Mammary microvascular endothelial cell (primary cell): ENCODE measurements around the gene DNAJC28. TPM values are rescaled to one million over a fixed set of nuclear protein-coding genes. Genes with fewer than 3 reads are reported as not detected.

Source experiments
- total RNA-seq: library from RNA; depleted of rRNA; stranded (reverse); fragments of >200 nt; gene quantifications from 2 replicates; pipeline ENCODE4 v1.2.3, GENCODE V29; 2015

The DNAJC28 gene, protein sequence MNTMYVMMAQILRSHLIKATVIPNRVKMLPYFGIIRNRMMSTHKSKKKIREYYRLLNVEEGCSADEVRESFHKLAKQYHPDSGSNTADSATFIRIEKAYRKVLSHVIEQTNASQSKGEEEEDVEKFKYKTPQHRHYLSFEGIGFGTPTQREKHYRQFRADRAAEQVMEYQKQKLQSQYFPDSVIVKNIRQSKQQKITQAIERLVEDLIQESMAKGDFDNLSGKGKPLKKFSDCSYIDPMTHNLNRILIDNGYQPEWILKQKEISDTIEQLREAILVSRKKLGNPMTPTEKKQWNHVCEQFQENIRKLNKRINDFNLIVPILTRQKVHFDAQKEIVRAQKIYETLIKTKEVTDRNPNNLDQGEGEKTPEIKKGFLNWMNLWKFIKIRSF
- total RNA-seq = 0.64 and 2.8 TPM in 2 replicates

DNA sequence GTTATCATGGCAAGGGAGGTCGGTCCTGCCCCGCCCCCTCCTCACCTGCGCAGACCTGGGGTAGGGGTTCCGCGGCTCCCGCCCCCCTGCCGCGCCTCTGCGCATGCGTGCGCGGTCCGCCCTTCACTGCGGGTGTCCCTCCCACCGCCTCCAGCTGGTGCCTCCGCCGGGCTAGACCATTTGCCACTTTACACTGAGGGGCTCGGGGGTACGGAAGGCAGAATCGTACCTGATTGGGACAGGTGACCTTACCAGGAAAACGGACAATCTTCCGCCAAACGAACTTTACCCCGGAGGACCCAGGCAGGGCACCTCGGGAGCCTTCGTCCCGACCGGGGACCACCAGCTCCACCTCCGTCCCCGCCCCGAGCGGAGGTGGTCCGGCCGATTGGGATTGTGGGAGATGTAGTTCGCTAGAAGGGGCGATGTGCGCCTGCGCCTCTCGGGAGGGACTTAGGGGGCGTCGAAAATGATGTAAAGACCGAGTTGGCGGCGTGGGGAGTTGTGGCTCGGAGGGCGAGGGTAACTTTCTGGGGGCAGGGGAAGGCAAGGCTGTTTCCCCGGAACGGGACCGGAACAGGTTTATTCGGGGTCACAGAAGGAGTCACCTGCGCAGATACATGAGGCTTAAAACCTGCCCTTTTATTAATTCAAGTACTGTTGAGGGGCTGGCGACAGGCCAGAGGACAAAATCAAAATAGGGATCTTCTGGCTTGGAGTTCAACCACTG lies at the start of gene DNAJC28:
Gene DNAJC28 (minus strand): TSS at position 344 of the 730 bp plus-strand sequence. CDS start 2,323 bp downstream, outside the sequence.

DNA sequence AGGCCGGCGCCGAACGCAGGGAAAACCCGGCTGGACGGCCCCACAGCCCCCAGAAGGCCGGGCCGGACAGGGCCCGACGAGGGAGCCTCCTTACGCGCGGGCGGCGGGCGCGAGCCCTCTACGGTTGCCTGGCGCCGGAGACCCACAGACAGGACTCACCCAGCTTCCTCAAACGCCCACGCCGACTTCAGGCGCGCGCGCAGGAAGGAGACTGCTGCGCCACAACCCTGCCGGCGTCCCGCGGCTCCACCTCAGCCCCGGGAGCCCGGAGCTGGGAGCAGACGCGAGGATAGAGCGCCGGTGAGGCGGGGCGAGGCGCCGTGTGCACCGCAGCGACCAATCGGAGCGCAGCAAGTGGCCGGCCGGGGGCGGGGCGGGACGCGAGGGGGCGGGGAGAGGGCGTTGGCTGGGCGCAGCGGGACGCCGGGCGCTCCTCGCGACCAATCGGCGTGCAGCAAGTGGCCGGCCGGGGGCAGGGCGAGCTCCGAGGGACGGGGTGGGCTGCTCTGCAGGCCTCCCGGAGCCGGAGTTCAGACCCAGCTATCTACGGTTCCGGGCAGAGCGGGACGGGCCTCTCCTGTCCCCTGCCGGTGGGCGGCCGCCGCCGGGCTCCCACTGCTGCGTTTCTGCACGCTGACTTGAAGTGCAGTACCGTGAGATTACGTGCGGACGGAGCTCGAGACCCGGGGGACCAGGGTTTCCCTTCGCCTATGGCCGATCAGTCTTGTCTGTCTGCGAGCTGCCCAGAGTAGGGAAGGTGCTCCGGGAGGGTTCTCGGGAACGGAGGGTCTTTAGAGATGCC lies 11.6 kb downstream of the DNAJC28 start, which contains the start of gene TMEM50B:
Gene TMEM50B (minus strand): TSS at position 296 of the 802 bp plus-strand sequence. CDS start 11,089 bp downstream, outside the sequence.

Other genes starting within 250 kb of the DNAJC28 start
- 30.0 and 39.6 TPM in 2 replicates for gene IL10RB, start 225.3 kb downstream of the DNAJC28 start, total RNA-seq
- 20.7 and 28.0 TPM in 2 replicates for gene IFNAR1, start 166.7 kb downstream of the DNAJC28 start, total RNA-seq
- 46.1 and 56.6 TPM in 2 replicates for gene IFNGR2, start 88.3 kb downstream of the DNAJC28 start, total RNA-seq
- gene TMEM50B, start 11.7 kb downstream of the DNAJC28 start, total RNA-seq = 26.2 and 38.2 TPM in 2 replicates
- 109 and 151 TPM in 2 replicates for gene GART, start 50.4 kb upstream of the DNAJC28 start, total RNA-seq
- 174 and 307 TPM in 2 replicates for gene SON, start 51.3 kb upstream of the DNAJC28 start, total RNA-seq
- 28.2 and 33.3 TPM in 2 replicates for gene DONSON, start 97.0 kb upstream of the DNAJC28 start, total RNA-seq
- gene CRYZL1, start 150.0 kb upstream of the DNAJC28 start, total RNA-seq = 17.8 and 23.1 TPM in 2 replicates
- gene ITSN1, start 150.8 kb upstream of the DNAJC28 start, total RNA-seq = 41.2 and 48.8 TPM in 2 replicates